Neuron (in vitro differentiated cells): ENCODE data around the gene R3HCC1L.

Source experiments
- H2AFZ ChIP-seq: one replicate; pipeline ENCODE4 v1.6.1; 2013; ENCODE audit warnings: low read depth, mild to moderate bottlenecking, inconsistent platforms, low read length, moderate library complexity
- H3K27me3 ChIP-seq: one replicate; pipeline ENCODE4 v1.6.1; 2013; ENCODE audit warnings: low read length; ENCODE audit not compliant: insufficient read depth
- H3K36me3 ChIP-seq: one replicate; pipeline ENCODE4 v1.6.1; 2013; ENCODE audit warnings: low read length; ENCODE audit not compliant: insufficient read depth
- H3K4me1 ChIP-seq: one replicate; pipeline ENCODE4 v1.6.1; 2013; ENCODE audit warnings: low read length; ENCODE audit not compliant: insufficient read depth
- H3K4me3 ChIP-seq: 2 replicates; pipeline ENCODE4 v1.5.1; 2013; ENCODE audit warnings: mild to moderate bottlenecking, low read length, moderate library complexity
- H3K9me3 ChIP-seq: one replicate; pipeline ENCODE4 v1.6.1; 2013; ENCODE audit warnings: low read length

The R3HCC1L gene

DNA sequence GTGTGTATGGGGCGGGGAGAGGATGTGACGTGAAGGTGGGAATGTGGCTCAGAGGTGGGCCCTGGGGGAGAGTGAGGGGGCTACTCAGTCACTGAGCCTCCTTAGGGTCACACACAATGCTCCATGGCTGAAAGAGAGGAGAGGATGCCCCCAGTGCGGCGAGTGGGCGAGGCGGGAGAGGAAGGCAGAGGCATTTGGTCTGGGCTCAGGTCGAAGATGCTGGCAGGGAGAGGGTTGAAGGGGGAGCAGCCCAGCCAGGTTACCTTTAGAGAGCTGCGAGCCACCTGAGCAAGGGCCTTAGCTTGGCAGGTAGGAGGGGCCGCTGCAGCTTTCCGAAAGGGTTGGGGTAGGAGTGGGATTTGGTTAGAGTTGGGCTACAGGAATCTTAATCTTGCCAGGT lies 138.2 kb downstream of the R3HCC1L start:
- Histone ChIP-seq H3K36me3 (no peaks in the 10 kb centered on the region), H3K27me3 (peaks cover 16% of the 10 kb centered on the region), H3K4me3 (no peak overlapping the region), H2AFZ (no peak overlapping the region), H3K9me3 (no peaks in the 10 kb centered on the region), H3K4me1 (peaks cover 2% of the 10 kb centered on the region)

DNA sequence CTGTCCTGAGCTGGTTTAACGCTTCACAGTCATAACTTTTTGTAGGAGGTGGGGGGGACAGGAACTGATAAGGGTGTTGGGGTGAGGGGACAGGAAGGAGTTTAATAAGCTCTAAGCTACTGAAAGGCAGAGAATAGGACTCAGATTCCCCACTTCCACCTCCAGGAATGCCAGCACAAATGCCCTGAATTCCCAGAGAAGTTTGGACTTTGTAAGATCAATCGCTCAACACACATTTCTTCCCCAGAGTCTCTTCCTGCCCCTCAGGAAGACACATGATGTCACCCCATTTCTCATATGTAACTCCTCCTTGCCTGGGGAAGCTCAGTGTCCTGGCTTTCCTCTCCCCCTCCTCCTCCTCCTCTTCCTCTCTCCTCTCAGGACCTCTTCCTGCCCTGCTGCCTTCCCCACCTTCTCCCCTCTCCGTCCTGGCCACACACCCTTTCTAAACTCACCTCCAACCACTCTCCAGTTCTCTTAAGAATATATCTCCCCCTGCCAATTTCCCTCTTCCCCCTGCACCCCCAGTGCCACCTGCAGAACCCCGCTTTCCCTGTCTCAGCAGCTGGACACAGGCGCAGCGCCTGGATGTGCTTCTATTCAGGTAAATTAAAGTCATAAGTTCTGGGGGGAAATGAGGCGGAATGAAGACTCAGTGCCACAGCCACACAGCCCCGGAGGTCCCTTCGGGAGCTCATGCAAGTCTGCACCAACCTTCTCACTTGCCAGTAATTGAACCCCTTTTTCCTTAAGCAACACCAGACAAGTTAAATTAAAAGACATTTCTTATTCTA lies 138.8 kb downstream of the R3HCC1L start:
- no peak overlapping the region for H3K4me3 ChIP-seq
- no peaks in the 10 kb centered on the region for H3K36me3 ChIP-seq
- H3K4me1 ChIP-seq, result peaks cover 2% of the 10 kb centered on the region
- no peaks in the 10 kb centered on the region for H3K9me3 ChIP-seq
- peaks cover 15% of the 10 kb centered on the region for H3K27me3 ChIP-seq
- H2AFZ ChIP-seq, result no peak overlapping the region

DNA sequence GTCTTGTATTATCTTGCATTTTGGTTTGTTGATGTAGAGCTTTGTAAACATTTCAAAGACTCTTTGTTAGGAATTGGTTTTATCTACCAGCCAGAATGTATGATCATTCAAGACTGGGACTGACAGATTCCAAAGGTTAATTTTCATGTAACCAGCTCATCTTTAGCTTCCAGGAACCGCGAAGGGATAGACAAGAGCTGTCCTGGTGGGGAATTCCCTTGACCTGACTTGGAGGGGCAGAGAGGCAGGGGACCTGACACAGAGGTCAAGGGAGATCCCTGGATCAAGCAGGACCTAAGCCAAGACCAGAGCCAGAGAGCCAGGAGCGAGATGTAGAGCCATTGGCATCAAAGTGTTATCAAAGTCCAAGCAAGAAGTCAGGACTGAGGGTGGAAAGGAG lies 140.1 kb downstream of the R3HCC1L start:
- Histone ChIP-seq H3K4me3 (no peak overlapping the region), H3K27me3 (peaks cover 13% of the 10 kb centered on the region), H3K36me3 (no peaks in the 10 kb centered on the region), H3K9me3 (no peaks in the 10 kb centered on the region), H3K4me1 (no peaks in the 10 kb centered on the region), H2AFZ (no peak overlapping the region)

DNA sequence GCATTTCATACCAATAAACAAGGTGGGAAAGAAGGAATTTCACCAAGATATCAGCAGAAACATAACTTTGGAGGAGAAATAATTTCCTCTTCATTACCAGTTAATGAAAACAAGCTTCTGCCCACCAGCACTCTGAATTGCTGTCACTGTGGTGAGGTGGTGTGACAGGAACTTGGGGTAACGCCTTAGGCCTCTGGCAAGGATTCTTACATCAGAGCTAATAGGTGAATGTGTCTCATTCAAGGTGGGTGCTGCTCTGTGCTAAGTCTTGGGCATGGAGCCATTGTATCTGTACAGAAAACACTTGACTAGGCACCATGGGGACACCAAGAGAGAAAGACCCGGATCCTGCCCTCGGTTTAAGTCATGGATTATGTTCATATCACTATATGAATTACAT lies 141.9 kb downstream of the R3HCC1L start:
- Histone ChIP-seq H3K27me3 (peaks cover 3% of the 10 kb centered on the region), H3K36me3 (no peaks in the 10 kb centered on the region), H2AFZ (no peak overlapping the region), H3K4me1 (no peaks in the 10 kb centered on the region), H3K9me3 (no peaks in the 10 kb centered on the region), H3K4me3 (no peak overlapping the region)

DNA sequence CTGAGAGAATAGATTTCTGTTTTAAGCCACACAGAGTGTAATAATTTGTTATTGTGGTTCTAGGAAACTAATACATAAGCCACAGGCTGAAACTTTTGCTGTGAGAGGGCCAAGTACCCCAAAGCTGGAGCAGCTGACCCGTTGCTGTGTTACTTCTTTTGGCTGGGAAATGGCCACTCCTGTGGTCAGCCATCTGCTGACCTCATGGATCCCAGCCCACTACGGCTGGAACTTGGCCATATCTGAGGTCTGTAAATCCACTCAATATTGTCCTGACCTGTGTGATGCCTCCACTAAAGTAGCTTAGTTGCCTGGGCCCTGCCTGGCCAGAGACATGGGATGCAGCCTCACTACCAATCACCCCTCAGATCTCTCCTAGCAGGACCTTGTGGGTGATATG lies 151.0 kb downstream of the R3HCC1L start:
- H3K4me3 ChIP-seq, result no peak overlapping the region
- peaks cover 6% of the 10 kb centered on the region for H3K27me3 ChIP-seq
- no peaks in the 10 kb centered on the region for H3K36me3 ChIP-seq
- no peak overlapping the region for H2AFZ ChIP-seq
- H3K9me3 ChIP-seq, result no peaks in the 10 kb centered on the region
- H3K4me1 ChIP-seq, result no peaks in the 10 kb centered on the region

DNA sequence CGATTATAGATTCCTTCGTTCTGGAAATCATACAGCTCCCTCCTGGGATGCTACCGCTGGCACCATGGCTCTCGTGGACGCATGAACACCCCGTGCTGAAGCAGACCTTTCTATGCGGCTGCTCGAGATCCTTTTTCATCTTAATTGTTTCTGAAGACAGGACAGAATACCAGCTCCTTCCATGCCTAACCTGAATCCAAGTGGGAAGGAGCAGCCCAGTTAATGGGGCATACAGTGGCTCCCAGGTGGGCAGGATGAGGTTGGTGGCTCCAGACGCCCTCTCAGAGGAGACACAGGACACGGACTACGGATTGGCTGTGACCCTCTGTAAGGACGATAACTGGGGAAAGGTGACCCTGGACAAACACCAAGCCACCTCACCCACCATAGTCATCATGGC lies 152.0 kb downstream of the R3HCC1L start:
- Histone ChIP-seq H2AFZ (no peak overlapping the region), H3K36me3 (no peaks in the 10 kb centered on the region), H3K9me3 (no peaks in the 10 kb centered on the region), H3K4me1 (no peaks in the 10 kb centered on the region), H3K27me3 (peaks cover 7% of the 10 kb centered on the region), H3K4me3 (no peak overlapping the region)

DNA sequence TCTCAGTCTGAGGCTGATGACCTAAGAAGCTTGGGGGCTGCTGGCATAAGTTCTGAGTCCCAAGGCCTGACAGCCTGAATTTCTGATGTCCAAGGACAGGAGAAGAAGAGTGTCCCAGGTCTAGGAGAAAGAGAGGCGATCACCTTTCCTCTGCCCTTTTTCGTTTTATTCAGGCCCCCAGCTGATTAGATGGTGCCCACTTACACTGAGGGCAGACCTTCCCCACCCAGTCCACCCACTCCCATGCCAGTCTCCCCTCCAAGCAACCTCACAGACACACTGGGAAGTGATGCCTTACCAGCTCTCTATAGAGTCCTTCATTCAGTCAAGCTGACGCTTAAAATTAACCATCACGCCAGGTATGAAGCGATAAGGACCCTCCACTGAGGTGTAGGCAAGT lies 152.9 kb downstream of the R3HCC1L start:
- Histone ChIP-seq H3K4me1 (no peaks in the 10 kb centered on the region), H2AFZ (no peak overlapping the region), H3K4me3 (no peak overlapping the region), H3K27me3 (peaks cover 8% of the 10 kb centered on the region), H3K9me3 (no peaks in the 10 kb centered on the region), H3K36me3 (no peaks in the 10 kb centered on the region)

DNA sequence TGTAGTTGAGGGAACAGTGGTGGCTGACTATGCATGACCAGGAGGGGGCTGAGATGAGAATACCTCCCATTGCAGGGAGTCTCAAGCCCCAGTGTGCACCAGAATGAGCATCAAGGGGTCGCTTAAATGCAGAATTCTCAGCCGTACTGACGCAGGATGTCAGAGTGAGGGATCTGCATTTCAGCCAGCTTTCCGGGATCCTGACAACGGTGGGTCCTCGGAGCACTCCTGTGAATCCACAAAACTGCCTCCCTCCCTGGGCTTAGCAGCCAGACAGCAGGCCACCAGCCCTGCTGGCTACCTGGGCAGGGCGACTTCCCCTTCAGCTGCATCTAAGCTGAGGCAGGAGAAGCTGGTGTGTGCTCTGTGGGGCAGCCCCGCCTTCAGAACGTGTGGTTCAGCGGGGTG lies 155.3 kb downstream of the R3HCC1L start:
- Histone ChIP-seq H3K4me1 (no peaks in the 10 kb centered on the region), H3K36me3 (no peaks in the 10 kb centered on the region), H2AFZ (no peak overlapping the region), H3K27me3 (peaks cover 8% of the 10 kb centered on the region), H3K9me3 (no peaks in the 10 kb centered on the region), H3K4me3 (no peak overlapping the region)

DNA sequence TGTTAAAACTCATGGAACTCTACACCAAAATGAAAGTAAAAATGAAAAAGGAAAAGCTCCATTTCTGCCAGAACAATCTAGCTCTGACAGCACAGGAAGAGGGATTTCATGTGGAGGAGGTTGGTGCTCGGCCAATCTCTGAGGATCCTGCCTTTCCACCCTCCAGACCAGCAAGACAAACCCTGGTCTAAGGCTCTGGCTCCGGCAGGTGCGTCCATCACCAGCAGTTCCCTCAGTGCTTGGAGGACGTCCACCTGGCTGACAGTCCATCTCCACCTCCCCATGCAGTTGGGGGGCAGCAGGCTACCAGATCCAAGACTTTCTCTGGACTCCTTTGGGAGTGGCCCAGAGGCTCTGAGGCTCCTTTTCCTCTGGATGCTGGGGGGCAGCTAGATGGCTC lies 158.5 kb downstream of the R3HCC1L start:
- Histone ChIP-seq H3K4me1 (no peaks in the 10 kb centered on the region), H3K9me3 (no peaks in the 10 kb centered on the region), H3K36me3 (no peaks in the 10 kb centered on the region), H3K27me3 (peaks cover 8% of the 10 kb centered on the region), H2AFZ (no peak overlapping the region), H3K4me3 (no peak overlapping the region)

DNA sequence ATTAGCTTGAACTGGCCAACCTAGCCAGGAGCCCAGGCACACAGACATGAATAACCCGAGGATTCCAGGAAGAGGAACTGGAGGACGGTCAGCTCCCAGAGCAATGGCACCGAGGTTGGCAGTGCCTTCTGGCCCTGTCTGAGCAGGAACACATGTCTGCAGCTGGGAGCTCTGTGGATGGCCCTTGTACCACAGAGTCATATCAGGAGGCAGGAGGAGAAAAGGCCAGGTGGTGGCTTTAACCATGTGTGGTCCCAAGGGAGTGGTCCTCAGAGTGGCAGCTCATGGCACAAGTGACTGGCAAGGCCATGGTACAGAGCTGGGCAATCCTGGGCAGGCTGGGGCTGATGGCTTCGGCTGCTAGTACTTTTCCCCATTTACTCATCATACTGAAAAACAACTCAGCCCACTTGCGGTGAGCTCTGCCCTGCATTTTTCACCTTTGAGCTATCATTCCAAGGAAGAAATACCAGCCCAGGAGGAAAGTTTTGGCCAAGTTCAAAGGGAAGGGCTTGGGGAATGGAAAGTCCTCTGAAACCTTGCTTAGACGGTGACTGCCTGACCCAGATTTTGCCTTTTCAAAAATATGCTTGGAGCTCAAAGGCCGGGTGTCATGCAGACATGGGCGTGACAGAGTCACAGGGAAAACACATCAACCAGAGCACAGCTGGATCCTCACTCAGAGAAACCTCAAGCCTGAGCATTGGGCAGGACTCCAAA lies 159.3 kb downstream of the R3HCC1L start:
- no peaks in the 10 kb centered on the region for H3K4me1 ChIP-seq
- H3K36me3 ChIP-seq, result no peaks in the 10 kb centered on the region
- H3K4me3 ChIP-seq, result no peak overlapping the region
- H2AFZ ChIP-seq, result no peak overlapping the region
- peaks cover 8% of the 10 kb centered on the region for H3K27me3 ChIP-seq
- no peaks in the 10 kb centered on the region for H3K9me3 ChIP-seq

DNA sequence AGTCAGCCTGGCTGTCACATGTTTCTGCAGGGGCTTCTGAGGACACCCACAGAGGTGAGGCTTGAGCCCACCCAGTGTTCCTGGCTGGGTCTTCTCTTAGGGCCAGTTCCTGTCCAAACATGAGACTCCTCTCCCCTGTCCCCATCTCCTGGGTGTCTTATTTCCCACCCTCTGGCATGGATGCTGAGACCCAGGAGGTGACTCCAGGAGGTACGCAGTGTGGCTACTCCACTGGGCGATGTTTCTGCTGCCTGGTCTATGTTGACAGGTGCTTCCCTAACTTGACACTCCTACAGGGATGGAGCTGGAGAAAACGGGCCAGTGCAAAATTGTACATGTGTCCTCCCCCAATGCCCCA lies 159.8 kb downstream of the R3HCC1L start:
- Histone ChIP-seq H3K27me3 (peaks cover 8% of the 10 kb centered on the region), H3K9me3 (no peaks in the 10 kb centered on the region), H3K4me3 (no peak overlapping the region), H2AFZ (no peak overlapping the region), H3K4me1 (no peaks in the 10 kb centered on the region), H3K36me3 (no peaks in the 10 kb centered on the region)
